AG10803 (cell line): ENCODE results near the gene PGAM5.

ENCODE experiments used
- DNase-seq: peaks from one replicate; pipeline ENCODE4 v3.0.0; 2010; ENCODE audit warnings: low read depth
- H3K4me3 ChIP-seq: 2 replicates; pipeline ENCODE4 v1.5.1; 2011; ENCODE audit warnings: mild to moderate bottlenecking, low read length, control low read depth
- CTCF ChIP-seq: conservative IDR thresholded peaks from 2 replicates; pipeline ENCODE4 v1.5.1; 2011; ENCODE audit warnings: mild to moderate bottlenecking, low read length, control low read depth, inconsistent platforms

The PGAM5 gene

GRCh38 chr12:132665794-132666193, 44.8 kb upstream of the PGAM5 start:
- no peak for DNase-seq
- no peak overlapping the region for H3K4me3 ChIP-seq
- no peak for TF ChIP-seq CTCF

- DNase-seq: no peak
- TF ChIP-seq CTCF: no peak
- no peak overlapping the region for H3K4me3 ChIP-seq
Observed at GRCh38 chr12:132668191-132669088, 42.2 kb upstream of the PGAM5 start.

GRCh38 chr12:132669166-132669879, 41.3 kb upstream of the PGAM5 start:
- no peak for DNase-seq
- TF ChIP-seq CTCF: no peak
- no peak overlapping the region for H3K4me3 ChIP-seq

- no peak for TF ChIP-seq CTCF
- DNase-seq: no peak
- no peak overlapping the region for H3K4me3 ChIP-seq
Observed at GRCh38 chr12:132672116-132672515, 38.5 kb upstream of the PGAM5 start.

- no peak for TF ChIP-seq CTCF
- DNase-seq: no peak
- no peak overlapping the region for H3K4me3 ChIP-seq
Observed at GRCh38 chr12:132672678-132673077, 38.0 kb upstream of the PGAM5 start.

GRCh38 chr12:132673288-132674179, 37.1 kb upstream of the PGAM5 start:
- H3K4me3 ChIP-seq: no peak overlapping the region
- TF ChIP-seq CTCF: no peak

More at GRCh38 chr12:132673288-132674179, 37.1 kb upstream of the PGAM5 start:
- DNase-seq: no peak
